ENCODE measurements around the gene LMF1.

DNA sequence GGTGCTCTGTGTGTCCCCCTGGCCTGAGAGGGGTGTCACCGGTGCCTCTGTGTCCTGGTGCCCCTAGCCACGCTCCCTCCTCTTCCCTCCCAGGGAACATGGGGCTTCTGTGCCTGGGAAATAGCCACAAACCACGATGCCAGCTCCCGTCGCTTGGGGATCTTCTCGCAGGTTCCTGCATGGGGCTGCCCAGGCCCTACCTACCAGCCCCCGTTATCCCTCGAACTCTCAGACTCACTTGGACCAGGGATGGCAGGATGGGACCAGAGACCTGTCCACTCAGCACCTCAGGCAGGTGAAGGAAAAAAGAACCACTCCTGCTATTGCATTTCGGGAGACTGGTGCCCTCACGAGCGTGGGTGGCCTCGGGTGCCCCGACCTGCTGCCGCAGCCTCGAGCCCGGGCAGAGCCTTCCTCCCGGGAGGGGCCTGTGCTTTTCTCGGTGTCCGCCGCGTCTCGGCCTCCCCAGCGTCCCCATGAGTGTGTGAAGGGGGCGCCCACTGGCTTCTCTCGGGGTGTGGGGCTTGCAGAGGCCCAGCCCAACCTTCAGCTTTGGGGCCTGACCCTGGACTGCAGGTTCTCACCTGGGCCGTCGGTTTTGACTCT is 129.2 kb downstream of the LMF1 start:
- TF ChIP-seq CTCF (IDR thresholded peaks at IDR 0.05; ENCODE audit: low read depth, low read length) (no peak), EZH2phosphoT487 (IDR thresholded peaks at IDR 0.05; ENCODE audit: low read depth) (no peak)
